B cell (primary cell): ENCODE results near the gene PAQR4.

ENCODE experiments used
- CTCF ChIP-seq: fragments of 200-600 bp; IDR thresholded peaks from one replicate; pipeline ENCODE4 v1.8.0; 2022; ENCODE audit warnings: antibody characterized with exemption, mild to moderate bottlenecking
- EZH2 ChIP-seq: IDR thresholded peaks from 2 replicates; pipeline ENCODE4 v1.6.1; 2012; ENCODE audit warnings: borderline replicate concordance, low read depth, mild to moderate bottlenecking, moderate library complexity, low read length; ENCODE audit not compliant: insufficient read depth, poor library complexity, severe bottlenecking

GRCh38 chr16:2981899-2982250 is 12.7 kb downstream of the PAQR4 start:
- TF ChIP-seq CTCF (no peak), EZH2 (no peak)
